HEK293T (cell line): ENCODE data around the gene DRD2.

ENCODE experiments used
- ELF4 ChIP-seq: fragments of 450-650 bp; IDR thresholded peaks from 2 replicates; pipeline ENCODE4 v1.6.1; 2017; ENCODE audit warnings: antibody characterized with exemption
- FOXA1 ChIP-seq: fragments of 450-650 bp; IDR thresholded peaks from 2 replicates; pipeline ENCODE4 v1.6.1; 2016; ENCODE audit warnings: mild to moderate bottlenecking
- FOXK2 ChIP-seq: fragments of 450-650 bp; IDR thresholded peaks from 2 replicates; pipeline ENCODE4 v1.6.1; 2016; ENCODE audit warnings: mild to moderate bottlenecking
- L3MBTL2 ChIP-seq: fragments of 450-650 bp; conservative IDR thresholded peaks from 2 replicates; pipeline ENCODE4 v1.6.1; 2016; ENCODE audit warnings: mild to moderate bottlenecking
- SP1 ChIP-seq: fragments of 450-650 bp; IDR thresholded peaks from 2 replicates; pipeline ENCODE4 v1.6.1; 2017
- SUZ12 ChIP-seq: fragments of 450-650 bp; IDR thresholded peaks from 2 replicates; pipeline ENCODE4 v1.6.1; 2016; ENCODE audit warnings: mild to moderate bottlenecking

DNA sequence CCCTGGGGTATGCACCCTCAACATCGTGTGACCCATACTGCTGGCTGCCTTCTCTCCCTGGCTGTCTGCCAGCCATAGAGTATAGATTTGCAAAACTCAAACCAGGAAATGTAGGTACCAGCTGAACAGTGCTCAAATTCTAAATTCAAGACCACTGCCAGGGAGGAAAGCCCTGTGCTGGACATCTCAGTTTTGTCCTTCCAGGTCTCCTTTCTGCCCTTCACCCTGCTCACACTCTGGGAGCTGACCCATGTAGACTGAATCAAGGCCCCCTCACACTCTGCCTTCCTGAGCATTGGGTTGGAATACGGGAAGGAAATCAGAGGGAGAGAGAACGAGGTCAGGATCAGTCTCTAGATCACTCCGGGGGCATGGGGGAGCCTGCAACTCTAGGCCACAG lies 12.4 kb upstream of the DRD2 start:
- TF ChIP-seq SP1: no peak
- no peak for TF ChIP-seq FOXK2
- no peak for TF ChIP-seq ELF4
- TF ChIP-seq SUZ12: no peak
- no peak for TF ChIP-seq FOXA1
- TF ChIP-seq L3MBTL2: no peak
